ENCODE results near the gene NAP1L5.

Gene NAP1L5

GRCh38 chr4:88705223-88705622 lies 7.6 kb upstream of the NAP1L5 start:
- DNase-seq (ENCODE audit: low spot score in 2 of 2) (no peak), ATAC-seq (peak; percentile 70)
- Mint-ChIP-seq H3K4me1 (peaks cover 7% of the 10 kb centered on the region), H3K27ac (no peak overlapping the region), H3K36me3 (peaks cover 65% of the 10 kb centered on the region), H3K9me3 (no peaks in the 10 kb centered on the region), H3K4me3 (no peak overlapping the region)

DNA sequence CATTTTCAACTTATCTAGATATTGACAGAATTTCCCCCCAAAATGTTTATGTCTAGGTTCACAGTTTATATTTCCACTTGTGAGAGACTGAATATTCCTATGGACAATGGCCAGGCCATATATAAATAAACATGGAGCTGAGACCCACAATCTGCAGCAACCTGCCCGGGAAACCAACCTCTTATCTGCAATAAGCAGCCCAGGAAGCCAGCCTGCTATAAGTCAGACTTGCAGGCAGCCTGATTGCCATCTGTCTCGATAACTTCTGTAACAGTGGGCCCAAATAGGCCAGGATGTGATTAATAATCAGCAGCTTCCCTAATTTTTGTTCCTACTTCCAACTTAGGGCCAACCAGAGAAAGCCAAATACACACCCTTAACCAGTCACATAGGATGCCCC lies 5.2 kb upstream of the NAP1L5 start:
- no peak overlapping the region for H3K27ac Mint-ChIP-seq
- no peak for DNase-seq (ENCODE audit: low spot score in 2 of 2)
- no peak overlapping the region for H3K4me3 Mint-ChIP-seq
- H3K9me3 Mint-ChIP-seq = no peaks in the 10 kb centered on the region
- no peak for ATAC-seq
- peaks cover 66% of the 10 kb centered on the region for H3K36me3 Mint-ChIP-seq
- peaks cover 12% of the 10 kb centered on the region for H3K4me1 Mint-ChIP-seq

GRCh38 chr4:88698519-88698918 lies 890 bp upstream of the NAP1L5 start:
- ATAC-seq (no peak), DNase-seq (ENCODE audit: low spot score in 2 of 2) (no peak)
- Mint-ChIP-seq H3K4me3 (peak overlapping the region; percentile 80), H3K4me1 (peaks cover 14% of the 10 kb centered on the region), H3K9me3 (no peaks in the 10 kb centered on the region), H3K36me3 (peaks cover 40% of the 10 kb centered on the region), H3K27ac (no peak overlapping the region)

- H3K27ac Mint-ChIP-seq = peak overlapping the region; percentile 86
- no peak for DNase-seq (ENCODE audit: low spot score in 2 of 2)
Observed at GRCh38 chr4:88697141-88697540, 488 bp downstream of the NAP1L5 start.

GRCh38 chr4:88696630-88697029 lies 999 bp downstream of the NAP1L5 start:
- no peaks in the 10 kb centered on the region for H3K9me3 Mint-ChIP-seq
- ATAC-seq (no peak), DNase-seq (ENCODE audit: low spot score in 2 of 2) (no peak)
- peaks cover 29% of the 10 kb centered on the region for H3K36me3 Mint-ChIP-seq
- H3K4me3 Mint-ChIP-seq = peak overlapping the region; percentile 80
- peak overlapping the region; percentile 86 for H3K27ac Mint-ChIP-seq
- peaks cover 14% of the 10 kb centered on the region for H3K4me1 Mint-ChIP-seq

More at GRCh38 chr4:88697141-88697540, 488 bp downstream of the NAP1L5 start:
- peak; percentile 55 for ATAC-seq
- Mint-ChIP-seq H3K4me1 (peaks cover 14% of the 10 kb centered on the region), H3K4me3 (peak overlapping the region; percentile 80), H3K9me3 (no peaks in the 10 kb centered on the region), H3K36me3 (peaks cover 33% of the 10 kb centered on the region)

DNA sequence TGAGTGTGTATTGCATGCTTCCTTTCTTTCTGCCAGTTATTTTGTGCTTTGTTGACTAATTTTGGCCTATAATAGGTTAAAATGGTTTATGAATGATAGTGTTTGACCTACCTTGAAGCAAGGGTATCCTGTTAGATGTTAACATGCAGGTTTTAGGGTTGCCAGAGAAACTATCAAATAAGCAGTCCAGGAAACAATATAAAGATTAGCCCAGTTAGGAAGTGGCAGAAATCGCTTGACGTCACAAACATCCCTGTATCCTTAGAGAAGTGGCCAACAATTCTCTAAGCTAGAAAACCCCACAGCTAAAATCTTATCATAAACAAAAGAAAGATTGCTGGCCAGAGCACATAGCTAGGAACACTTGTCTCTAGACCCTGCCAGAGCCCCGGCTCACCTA lies 3.8 kb downstream of the NAP1L5 start:
- H3K9me3 Mint-ChIP-seq = no peaks in the 10 kb centered on the region
- no peak overlapping the region for H3K4me3 Mint-ChIP-seq
- H3K27ac Mint-ChIP-seq = no peak overlapping the region
- peaks cover 8% of the 10 kb centered on the region for H3K4me1 Mint-ChIP-seq
- DNase-seq (ENCODE audit: low spot score in 2 of 2) = no peak
- no peak for ATAC-seq
- peaks cover 47% of the 10 kb centered on the region for H3K36me3 Mint-ChIP-seq

GRCh38 chr4:88690355-88690754 lies 7.3 kb downstream of the NAP1L5 start:
- DNase-seq (ENCODE audit: low spot score in 2 of 2) (no peak), ATAC-seq (peak; percentile 50)
- H3K4me1 Mint-ChIP-seq = no peaks in the 10 kb centered on the region
- no peak overlapping the region for H3K27ac Mint-ChIP-seq
- H3K9me3 Mint-ChIP-seq = no peaks in the 10 kb centered on the region
- peaks cover 56% of the 10 kb centered on the region for H3K36me3 Mint-ChIP-seq
- H3K4me3 Mint-ChIP-seq = no peak overlapping the region

DNA sequence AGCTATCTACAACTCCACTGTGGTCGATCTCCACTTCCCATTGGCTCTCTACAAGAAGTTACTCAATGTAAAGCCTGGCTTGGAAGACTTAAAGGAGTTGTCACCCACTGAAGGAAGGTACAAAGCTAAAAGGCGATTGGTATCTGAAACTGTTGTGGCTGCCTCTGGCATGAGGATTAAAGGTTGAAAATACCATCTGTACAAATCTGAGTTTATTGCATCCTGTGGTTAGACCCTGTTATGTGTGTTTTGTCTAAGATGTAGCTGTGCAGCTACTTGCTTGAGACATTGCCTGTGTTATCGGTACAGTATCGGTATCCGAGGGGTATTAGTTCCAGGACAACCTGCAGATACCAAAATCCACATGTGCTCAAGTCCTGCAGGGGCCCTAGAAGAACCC lies 16.4 kb downstream of the NAP1L5 start:
- no peak overlapping the region for H3K4me3 Mint-ChIP-seq
- no peak overlapping the region for H3K27ac Mint-ChIP-seq
- no peak for ATAC-seq
- no peaks in the 10 kb centered on the region for H3K4me1 Mint-ChIP-seq
- peaks cover 78% of the 10 kb centered on the region for H3K36me3 Mint-ChIP-seq
- DNase-seq (ENCODE audit: low spot score in 2 of 2) = no peak
- no peaks in the 10 kb centered on the region for H3K9me3 Mint-ChIP-seq

DNA sequence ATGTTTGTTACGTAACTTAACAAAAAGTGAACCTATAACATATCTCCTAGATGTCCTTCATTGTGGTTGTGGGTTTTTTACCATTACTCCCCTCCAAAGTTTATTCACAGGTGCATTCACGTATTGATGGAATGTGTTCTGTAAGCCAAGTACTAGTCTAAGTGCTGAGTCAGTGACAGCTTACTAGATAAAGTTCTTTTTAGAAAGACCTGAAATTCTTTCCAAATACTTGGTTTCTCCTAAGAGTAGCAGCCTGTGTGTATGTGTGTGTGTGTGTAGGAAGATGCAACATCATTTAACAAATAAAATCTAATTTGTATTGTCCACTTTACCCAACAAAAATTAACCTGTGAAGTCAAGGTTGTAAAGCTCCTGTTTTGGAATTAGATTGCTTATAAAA lies 22.1 kb downstream of the NAP1L5 start:
- no peaks in the 10 kb centered on the region for H3K4me1 Mint-ChIP-seq
- DNase-seq (ENCODE audit: low spot score in 2 of 2) = no peak
- no peak overlapping the region for H3K4me3 Mint-ChIP-seq
- peaks cover 64% of the 10 kb centered on the region for H3K36me3 Mint-ChIP-seq
- H3K27ac Mint-ChIP-seq = no peak overlapping the region
- H3K9me3 Mint-ChIP-seq = no peaks in the 10 kb centered on the region
- ATAC-seq = no peak

DNA sequence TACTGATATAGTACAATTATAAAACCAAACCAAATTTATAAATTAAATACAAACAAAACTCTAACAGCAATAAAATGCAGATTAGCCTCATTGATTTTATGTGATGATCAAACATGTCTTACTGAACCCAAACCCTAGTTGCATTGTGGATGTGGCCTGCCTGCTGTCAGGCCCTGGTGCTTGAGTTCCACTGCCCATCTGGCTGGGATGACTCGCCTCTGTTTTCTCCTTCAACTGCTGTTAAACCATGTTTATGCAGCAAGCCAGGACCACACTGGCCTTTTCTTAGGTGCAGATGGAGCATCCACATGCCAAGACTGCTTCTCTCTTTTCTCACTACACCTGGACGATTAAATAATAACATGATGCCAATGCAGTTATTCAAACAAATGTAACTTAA lies 22.6 kb downstream of the NAP1L5 start:
- Mint-ChIP-seq H3K36me3 (peaks cover 64% of the 10 kb centered on the region), H3K4me1 (no peaks in the 10 kb centered on the region), H3K27ac (no peak overlapping the region), H3K4me3 (no peak overlapping the region), H3K9me3 (no peaks in the 10 kb centered on the region)
- ATAC-seq (no peak), DNase-seq (ENCODE audit: low spot score in 2 of 2) (no peak)

- H3K4me1 Mint-ChIP-seq = no peaks in the 10 kb centered on the region
- DNase-seq (ENCODE audit: low spot score in 2 of 2) = no peak
- H3K36me3 Mint-ChIP-seq = peaks cover 64% of the 10 kb centered on the region
- H3K9me3 Mint-ChIP-seq = no peaks in the 10 kb centered on the region
- H3K27ac Mint-ChIP-seq = no peak overlapping the region
- peak; percentile 70 for ATAC-seq
- H3K4me3 Mint-ChIP-seq = no peak overlapping the region
Observed at GRCh38 chr4:88674565-88674964, 23.1 kb downstream of the NAP1L5 start.

DNA sequence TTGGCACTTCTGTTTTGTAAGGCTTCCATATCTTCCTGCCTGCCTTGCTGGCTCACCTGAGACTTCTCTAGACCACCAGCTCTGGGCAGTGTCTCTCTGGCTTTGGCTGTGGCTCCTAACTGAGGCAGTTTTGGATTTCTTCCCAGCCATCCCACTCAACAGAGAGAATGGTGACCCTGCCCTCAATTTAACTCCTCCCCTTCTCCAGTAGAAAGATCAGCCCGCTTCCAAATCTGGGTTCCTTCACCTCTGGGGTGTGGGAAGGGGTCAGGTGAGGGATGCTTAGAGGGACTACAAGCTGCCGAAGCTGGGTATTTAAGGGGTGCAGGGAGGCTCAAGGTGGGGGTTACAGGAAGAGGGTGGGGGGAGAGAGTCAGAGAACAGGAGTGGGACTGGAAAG lies 23.7 kb downstream of the NAP1L5 start:
- ATAC-seq (no peak), DNase-seq (ENCODE audit: low spot score in 2 of 2) (no peak)
- no peaks in the 10 kb centered on the region for H3K9me3 Mint-ChIP-seq
- no peaks in the 10 kb centered on the region for H3K4me1 Mint-ChIP-seq
- H3K4me3 Mint-ChIP-seq = no peak overlapping the region
- no peak overlapping the region for H3K27ac Mint-ChIP-seq
- H3K36me3 Mint-ChIP-seq = peaks cover 64% of the 10 kb centered on the region

GRCh38 chr4:88672987-88673386 lies 24.6 kb downstream of the NAP1L5 start:
- ATAC-seq (peak; percentile 44), DNase-seq (ENCODE audit: low spot score in 2 of 2) (no peak)
- H3K27ac Mint-ChIP-seq = no peak overlapping the region
- H3K4me3 Mint-ChIP-seq = no peak overlapping the region
- H3K36me3 Mint-ChIP-seq = peaks cover 64% of the 10 kb centered on the region
- no peaks in the 10 kb centered on the region for H3K4me1 Mint-ChIP-seq
- H3K9me3 Mint-ChIP-seq = no peaks in the 10 kb centered on the region

GRCh38 chr4:88661739-88662138 lies 35.9 kb downstream of the NAP1L5 start:
- no peaks in the 10 kb centered on the region for H3K9me3 Mint-ChIP-seq
- H3K36me3 Mint-ChIP-seq = peaks cover 88% of the 10 kb centered on the region
- H3K4me3 Mint-ChIP-seq = no peak overlapping the region
- ATAC-seq (no peak), DNase-seq (ENCODE audit: low spot score in 2 of 2) (no peak)
- no peak overlapping the region for H3K27ac Mint-ChIP-seq
- H3K4me1 Mint-ChIP-seq = peaks cover 6% of the 10 kb centered on the region

- H3K9me3 Mint-ChIP-seq = no peaks in the 10 kb centered on the region
- H3K36me3 Mint-ChIP-seq = peaks cover 84% of the 10 kb centered on the region
- H3K27ac Mint-ChIP-seq = no peak overlapping the region
- no peak overlapping the region for H3K4me3 Mint-ChIP-seq
- peaks cover 6% of the 10 kb centered on the region for H3K4me1 Mint-ChIP-seq
- DNase-seq (ENCODE audit: low spot score in 2 of 2) (no peak), ATAC-seq (no peak)
Observed at GRCh38 chr4:88660446-88661294, 37.0 kb downstream of the NAP1L5 start.

DNA sequence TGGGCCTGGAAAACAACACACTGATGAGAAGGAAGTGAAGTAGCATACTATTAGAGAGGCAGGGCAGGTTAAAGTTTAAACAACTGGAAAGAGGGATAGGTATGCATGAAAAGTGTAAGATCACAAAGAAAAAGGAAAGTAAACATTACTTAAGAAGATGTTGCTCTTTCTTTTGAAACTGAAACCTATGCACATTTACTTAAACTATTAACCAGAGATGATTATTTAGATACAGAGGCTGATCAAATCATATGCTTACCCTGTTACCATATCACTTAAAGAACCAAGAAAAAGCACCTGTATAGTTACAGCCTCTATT lies 37.8 kb downstream of the NAP1L5 start:
- Mint-ChIP-seq H3K4me1 (peaks cover 6% of the 10 kb centered on the region), H3K36me3 (peaks cover 84% of the 10 kb centered on the region), H3K4me3 (no peak overlapping the region), H3K9me3 (no peaks in the 10 kb centered on the region), H3K27ac (no peak overlapping the region)
- ATAC-seq (no peak), DNase-seq (ENCODE audit: low spot score in 2 of 2) (no peak)

Data from stimulated activated effector memory CD8-positive, alpha-beta T cell treated with anti-CD3 and anti-CD28 coated beads, Interleukin-12 subunit alpha, Interleukin-12 subunit beta, amount 100 ng/mL, for 72 hours (primary cell).